ENCODE results near the gene NDUFA8. TPM values are rescaled to one million over a fixed set of nuclear protein-coding genes. Genes with fewer than 3 reads are reported as not detected.

The NDUFA8 gene
- total RNA-seq, 5 donors from 2014 or later (not counting 1 experiment from before 2014, with no cell fraction given): 11.2 to 25.4 (median 18.4) TPM

- Mint-ChIP-seq H3K27me3 (peaks cover 18 to 29% of the 10 kb centered on the region in 2 donors), H3K4me3 (no peak overlapping the region), H3K9me3 (peaks cover 0 to 6% (median 0%) of the 10 kb centered on the region in 3 donors), H3K27ac (no peak overlapping the region), H3K36me3 (peaks cover 2% of the 10 kb centered on the region), H3K4me1 (peaks cover 22 to 30% (median 27%) of the 10 kb centered on the region in 3 donors)
- peaks cover 7 to 11% of the 10 kb centered on the region in 2 experiments for H3K4me1 ChIP-seq (ENCODE audit: control insufficient read depth in 1 of 2, extremely low read depth in 1 of 2, insufficient read depth in 2 of 2, low read length in 2 of 2)
- ATAC-seq (replicated peaks in 1 of 4) (no peak), DNase-seq (no peak)
- no peak overlapping the region for H3K4me3 ChIP-seq (ENCODE audit: control insufficient read depth in 1 of 2, extremely low read depth in 1 of 2, low read length in 1 of 2)
- CTCF ChIA-PET: no interaction called here
- H3K36me3 ChIP-seq (ENCODE audit: control insufficient read depth in 2 of 2, extremely low read depth in 1 of 2, insufficient read depth in 1 of 2, low read length in 1 of 2): no peaks in the 10 kb centered on the region
- H3K27me3 ChIP-seq (replicated peaks in 1 of 2; ENCODE audit: control insufficient read depth in 2 of 2, extremely low read depth in 1 of 2, insufficient read depth in 2 of 2, low read length in 1 of 2): peaks cover 0 to 5% of the 10 kb centered on the region in 2 experiments
- no peaks in the 10 kb centered on the region for H3K9me3 ChIP-seq
- POLR2A ChIA-PET: no interaction called here
- H3K27ac ChIP-seq (ENCODE audit: low read length): no peak overlapping the region
These were observed 2.8 kb upstream of the NDUFA8 start for GRCh38 chr9:122162415-122162814.

DNA sequence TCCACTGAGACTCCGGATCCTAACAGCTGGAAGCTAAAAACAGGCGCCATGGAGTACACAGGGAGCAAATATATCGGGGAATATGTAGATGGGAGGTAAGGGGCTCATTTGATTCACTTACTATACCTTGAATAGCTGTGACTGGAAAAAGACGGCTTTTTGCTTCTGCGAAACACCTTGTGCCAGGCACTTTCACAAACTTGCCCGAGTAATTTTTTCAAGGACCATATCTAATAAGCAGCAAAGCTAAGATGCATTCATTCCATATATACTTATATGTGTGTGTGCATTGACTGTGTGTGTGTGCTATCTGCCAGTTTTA is 307 bp upstream of the NDUFA8 start:
- H3K4me1 Mint-ChIP-seq: peaks cover 38 to 49% (median 44%) of the 10 kb centered on the region in 3 donors
- POLR2A ChIA-PET: interaction anchor here in 1 of 2 donors (0.6 kb wide), 1 partner anchor 9 kb away, joined by 3 read pairs; no protein-coding TSS in a partner anchor
- peak overlapping the region; percentile 88 to 98 (median 98) for H3K4me3 Mint-ChIP-seq
- peaks cover 2% of the 10 kb centered on the region for H3K36me3 Mint-ChIP-seq
- DNase-seq: no peak
- no peaks in the 10 kb centered on the region for H3K36me3 ChIP-seq (ENCODE audit: control insufficient read depth in 2 of 2, extremely low read depth in 1 of 2, insufficient read depth in 1 of 2, low read length in 1 of 2)
- 0% methylated on average over 2 of the region's 6 CpGs for WGBS (ENCODE audit: insufficient coverage)
- peaks cover 17 to 24% of the 10 kb centered on the region in 2 donors for H3K27me3 Mint-ChIP-seq
- no peak for ATAC-seq (replicated peaks in 1 of 4)
- H3K27ac ChIP-seq (ENCODE audit: low read length): peak overlapping the region; percentile 79
- peaks cover 11 to 12% of the 10 kb centered on the region in 2 experiments for H3K4me1 ChIP-seq (ENCODE audit: control insufficient read depth in 1 of 2, extremely low read depth in 1 of 2, insufficient read depth in 2 of 2, low read length in 2 of 2)
- H3K9me3 ChIP-seq: no peaks in the 10 kb centered on the region
- H3K9me3 Mint-ChIP-seq: peaks cover 0 to 6% (median 0%) of the 10 kb centered on the region in 3 donors
- peaks cover 0 to 5% of the 10 kb centered on the region in 2 experiments for H3K27me3 ChIP-seq (replicated peaks in 1 of 2; ENCODE audit: control insufficient read depth in 2 of 2, extremely low read depth in 1 of 2, insufficient read depth in 2 of 2, low read length in 1 of 2)
- peak overlapping the region; percentile 92 to 97 for H3K27ac Mint-ChIP-seq
- CTCF ChIA-PET: interaction anchor here in 1 of 2 donors (1.2 kb wide), 1 partner anchor 35 kb away, joined by 3 read pairs; no protein-coding TSS in a partner anchor
- H3K4me3 ChIP-seq (ENCODE audit: control insufficient read depth in 1 of 2, extremely low read depth in 1 of 2, low read length in 1 of 2): peak overlapping the region; percentile 83 to 97

GRCh38 chr9:122158202-122158601 is 1.4 kb downstream of the NDUFA8 start:
- Histone ChIP-seq H3K9me3 (no peaks in the 10 kb centered on the region), H3K4me1 (ENCODE audit: control insufficient read depth in 1 of 2, extremely low read depth in 1 of 2, insufficient read depth in 2 of 2, low read length in 2 of 2) (peaks cover 11 to 12% of the 10 kb centered on the region in 2 experiments), H3K36me3 (ENCODE audit: control insufficient read depth in 2 of 2, extremely low read depth in 1 of 2, insufficient read depth in 1 of 2, low read length in 1 of 2) (no peaks in the 10 kb centered on the region), H3K27me3 (replicated peaks in 1 of 2; ENCODE audit: control insufficient read depth in 2 of 2, extremely low read depth in 1 of 2, insufficient read depth in 2 of 2, low read length in 1 of 2) (peaks cover 0 to 1% of the 10 kb centered on the region in 2 experiments), H3K4me3 (ENCODE audit: control insufficient read depth in 1 of 2, extremely low read depth in 1 of 2, low read length in 1 of 2) (no peak overlapping the region), H3K27ac (ENCODE audit: low read length) (no peak overlapping the region)
- H3K27me3 Mint-ChIP-seq: peaks cover 7 to 9% of the 10 kb centered on the region in 2 donors
- peak overlapping the region; percentile 28 to 88 (median 53) for H3K4me3 Mint-ChIP-seq
- POLR2A ChIA-PET: interaction anchor here in 1 of 2 donors (0.6 kb wide), 1 partner anchor 76 kb away, joined by 3 read pairs; no protein-coding TSS in a partner anchor
- no peak for ATAC-seq (replicated peaks in 1 of 4)
- peaks cover 0 to 6% (median 0%) of the 10 kb centered on the region in 3 donors for H3K9me3 Mint-ChIP-seq
- peak in 24 of 35 experiments; percentile 4 to 55 (median 16) for DNase-seq
- H3K27ac Mint-ChIP-seq: no peak overlapping the region
- H3K36me3 Mint-ChIP-seq: peaks cover 2% of the 10 kb centered on the region
- no CpG with 5 or more reads among the region's 3 CpGs for WGBS (ENCODE audit: insufficient coverage)
- CTCF ChIA-PET: interaction anchor here (0.6 to 1.3 kb wide), 4 partner anchors 13 to 660 kb away, joined by 3 to 5 read pairs (median 4); no protein-coding TSS in a partner anchor
- H3K4me1 Mint-ChIP-seq: peaks cover 48 to 64% (median 53%) of the 10 kb centered on the region in 3 donors

DNA sequence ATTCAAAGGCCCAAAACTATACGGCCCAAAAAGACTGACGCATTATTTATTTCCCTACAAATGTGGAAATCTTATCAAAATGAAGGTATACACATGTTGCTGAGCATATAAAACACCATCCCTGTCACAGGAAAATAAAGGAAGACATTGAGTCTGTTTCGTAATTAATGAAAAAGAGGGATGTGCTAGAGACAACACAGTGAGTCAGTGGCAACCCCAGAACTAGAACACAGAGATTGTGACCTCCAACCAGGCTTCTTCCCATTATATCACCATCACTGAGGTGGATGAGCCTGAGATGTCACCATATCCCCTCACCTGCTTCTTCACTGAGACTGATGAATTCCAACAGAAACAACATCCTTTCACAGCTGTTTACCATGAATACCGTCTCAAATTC is 3.8 kb downstream of the NDUFA8 start:
- ChIA-PET CTCF (interaction anchor here in 1 of 2 donors (0.7 kb wide), 1 partner anchor 31 kb away, joined by 3 read pairs; no protein-coding TSS in a partner anchor), POLR2A (no interaction called here)
- H3K4me1 ChIP-seq (ENCODE audit: control insufficient read depth in 1 of 2, extremely low read depth in 1 of 2, insufficient read depth in 2 of 2, low read length in 2 of 2): peaks cover 11 to 12% of the 10 kb centered on the region in 2 experiments
- Mint-ChIP-seq H3K4me3 (no peak overlapping the region), H3K9me3 (no peaks in the 10 kb centered on the region), H3K36me3 (peaks cover 13% of the 10 kb centered on the region), H3K27me3 (peaks cover 0 to 2% of the 10 kb centered on the region in 2 donors), H3K4me1 (peaks cover 58 to 64% (median 59%) of the 10 kb centered on the region in 3 donors), H3K27ac (no peak overlapping the region)
- no peaks in the 10 kb centered on the region for H3K9me3 ChIP-seq
- no peak overlapping the region for H3K27ac ChIP-seq (ENCODE audit: low read length)
- no peak overlapping the region for H3K4me3 ChIP-seq (ENCODE audit: control insufficient read depth in 1 of 2, extremely low read depth in 1 of 2, low read length in 1 of 2)
- 73% methylated on average over 1 of the region's 4 CpGs for WGBS (ENCODE audit: insufficient coverage)
- ATAC-seq (replicated peaks in 1 of 4) (no peak), DNase-seq (no peak)
- no peaks in the 10 kb centered on the region for H3K27me3 ChIP-seq (replicated peaks in 1 of 2; ENCODE audit: control insufficient read depth in 2 of 2, extremely low read depth in 1 of 2, insufficient read depth in 2 of 2, low read length in 1 of 2)
- peaks cover 2 to 8% of the 10 kb centered on the region in 2 donors for H3K36me3 ChIP-seq (ENCODE audit: control insufficient read depth in 2 of 2, extremely low read depth in 1 of 2, insufficient read depth in 1 of 2, low read length in 1 of 2)

GRCh38 chr9:122151267-122151828 is 8.2 kb downstream of the NDUFA8 start:
- ChIA-PET CTCF (interaction anchor here in 1 of 2 donors (0.7 kb wide), 1 partner anchor 481 kb away, joined by 4 read pairs; no protein-coding TSS in a partner anchor), POLR2A (interaction anchor here in 1 of 2 donors (0.6 kb wide), 1 partner anchor 9 kb away, joined by 3 read pairs; no protein-coding TSS in a partner anchor)
- whole genome bisulfite sequencing (ENCODE audit: insufficient coverage): 92% methylated on average over 3 of the region's 4 CpGs
- Histone ChIP-seq H3K27me3 (replicated peaks in 1 of 2; ENCODE audit: control insufficient read depth in 2 of 2, extremely low read depth in 1 of 2, insufficient read depth in 2 of 2, low read length in 1 of 2) (no peaks in the 10 kb centered on the region), H3K9me3 (no peaks in the 10 kb centered on the region), H3K4me3 (ENCODE audit: control insufficient read depth in 1 of 2, extremely low read depth in 1 of 2, low read length in 1 of 2) (no peak overlapping the region), H3K4me1 (ENCODE audit: control insufficient read depth in 1 of 2, extremely low read depth in 1 of 2, insufficient read depth in 2 of 2, low read length in 2 of 2) (peaks cover 0 to 2% of the 10 kb centered on the region in 2 experiments), H3K36me3 (ENCODE audit: control insufficient read depth in 2 of 2, extremely low read depth in 1 of 2, insufficient read depth in 1 of 2, low read length in 1 of 2) (peaks cover 2 to 34% of the 10 kb centered on the region in 2 donors), H3K27ac (ENCODE audit: low read length) (no peak overlapping the region)
- ATAC-seq (replicated peaks in 1 of 4) (no peak), DNase-seq (no peak)
- Mint-ChIP-seq H3K4me1 (peaks cover 22 to 28% (median 23%) of the 10 kb centered on the region in 3 donors), H3K27me3 (no peaks in the 10 kb centered on the region), H3K36me3 (peaks cover 34% of the 10 kb centered on the region), H3K4me3 (no peak overlapping the region), H3K27ac (no peak overlapping the region), H3K9me3 (no peaks in the 10 kb centered on the region)

- DNase-seq: no peak
- WGBS (ENCODE audit: insufficient coverage): no CpG with 5 or more reads among the region's 2 CpGs
- Histone ChIP-seq H3K36me3 (ENCODE audit: control insufficient read depth in 2 of 2, extremely low read depth in 1 of 2, insufficient read depth in 1 of 2, low read length in 1 of 2) (peaks cover 6 to 63% of the 10 kb centered on the region in 2 donors), H3K4me1 (ENCODE audit: control insufficient read depth in 1 of 2, extremely low read depth in 1 of 2, insufficient read depth in 2 of 2, low read length in 2 of 2) (no peaks in the 10 kb centered on the region), H3K9me3 (no peaks in the 10 kb centered on the region), H3K27me3 (replicated peaks in 1 of 2; ENCODE audit: control insufficient read depth in 2 of 2, extremely low read depth in 1 of 2, insufficient read depth in 2 of 2, low read length in 1 of 2) (no peaks in the 10 kb centered on the region), H3K27ac (ENCODE audit: low read length) (no peak overlapping the region), H3K4me3 (ENCODE audit: control insufficient read depth in 1 of 2, extremely low read depth in 1 of 2, low read length in 1 of 2) (no peak overlapping the region)
- ATAC-seq (replicated peaks in 1 of 4): no peak
- Mint-ChIP-seq H3K27me3 (no peaks in the 10 kb centered on the region), H3K27ac (no peak overlapping the region), H3K4me1 (peaks cover 0 to 1% (median 0%) of the 10 kb centered on the region in 3 donors), H3K4me3 (no peak overlapping the region), H3K36me3 (peaks cover 62% of the 10 kb centered on the region), H3K9me3 (no peaks in the 10 kb centered on the region)
- ChIA-PET POLR2A (interaction anchor here in 1 of 2 donors (0.6 kb wide), 1 partner anchor 43 kb away, joined by 3 read pairs; no protein-coding TSS in a partner anchor), CTCF (interaction anchor here (0.6 to 1.8 kb wide), 2 partner anchors 46 to 1215 kb away, joined by 6 to 7 read pairs; no protein-coding TSS in a partner anchor)
These were observed 14.1 kb downstream of the NDUFA8 start for GRCh38 chr9:122145592-122145863.

Data from T-cell (primary cell).